WTC11 (cell line): ENCODE measurements around the gene TGFBR1.

ENCODE experiments used
- TF ChIP-seq, protein P1 (sequence below): fragments of 250-450 bp; sonication (Bioruptor Pico); IDR thresholded peaks from 2 replicates; pipeline ENCODE4 v1.9.0; 2021; ENCODE audit warnings: mild to moderate bottlenecking
- TF ChIP-seq, protein P2 (sequence below): fragments of 250-450 bp; sonication (Bioruptor Pico); IDR thresholded peaks from 2 replicates; pipeline ENCODE4 v1.9.0; 2021; ENCODE audit warnings: mild to moderate bottlenecking, borderline replicate concordance
- TF ChIP-seq, protein P3 (sequence below): fragments of 200-600 bp; IDR thresholded peaks from 2 replicates; pipeline ENCODE4 v1.8.0; 2022; ENCODE audit warnings: antibody characterized with exemption

DNA sequence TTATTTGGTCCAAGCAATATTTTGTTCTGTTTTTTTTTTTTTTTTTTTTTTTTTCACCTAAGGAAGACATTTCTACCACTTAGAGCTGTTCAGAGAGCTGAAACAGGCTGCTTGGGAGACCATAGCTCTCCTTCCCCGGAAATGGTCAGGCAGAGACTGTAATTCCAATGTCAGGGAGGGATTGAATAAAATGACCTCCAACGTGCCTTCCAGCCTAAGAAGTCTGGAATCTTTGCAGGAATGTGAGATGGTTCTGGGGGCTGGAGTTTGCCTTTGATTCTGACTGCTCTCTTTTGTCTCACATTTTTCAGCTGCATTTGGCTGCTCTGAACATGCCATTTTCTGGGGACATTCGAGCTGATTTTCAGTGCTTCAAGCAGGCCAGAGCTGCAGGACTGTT, 38.3 kb upstream of the TGFBR1 start:
- TF ChIP-seq, protein P1, sequence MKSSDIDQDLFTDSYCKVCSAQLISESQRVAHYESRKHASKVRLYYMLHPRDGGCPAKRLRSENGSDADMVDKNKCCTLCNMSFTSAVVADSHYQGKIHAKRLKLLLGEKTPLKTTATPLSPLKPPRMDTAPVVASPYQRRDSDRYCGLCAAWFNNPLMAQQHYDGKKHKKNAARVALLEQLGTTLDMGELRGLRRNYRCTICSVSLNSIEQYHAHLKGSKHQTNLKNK: no peak
- TF ChIP-seq, protein P2, sequence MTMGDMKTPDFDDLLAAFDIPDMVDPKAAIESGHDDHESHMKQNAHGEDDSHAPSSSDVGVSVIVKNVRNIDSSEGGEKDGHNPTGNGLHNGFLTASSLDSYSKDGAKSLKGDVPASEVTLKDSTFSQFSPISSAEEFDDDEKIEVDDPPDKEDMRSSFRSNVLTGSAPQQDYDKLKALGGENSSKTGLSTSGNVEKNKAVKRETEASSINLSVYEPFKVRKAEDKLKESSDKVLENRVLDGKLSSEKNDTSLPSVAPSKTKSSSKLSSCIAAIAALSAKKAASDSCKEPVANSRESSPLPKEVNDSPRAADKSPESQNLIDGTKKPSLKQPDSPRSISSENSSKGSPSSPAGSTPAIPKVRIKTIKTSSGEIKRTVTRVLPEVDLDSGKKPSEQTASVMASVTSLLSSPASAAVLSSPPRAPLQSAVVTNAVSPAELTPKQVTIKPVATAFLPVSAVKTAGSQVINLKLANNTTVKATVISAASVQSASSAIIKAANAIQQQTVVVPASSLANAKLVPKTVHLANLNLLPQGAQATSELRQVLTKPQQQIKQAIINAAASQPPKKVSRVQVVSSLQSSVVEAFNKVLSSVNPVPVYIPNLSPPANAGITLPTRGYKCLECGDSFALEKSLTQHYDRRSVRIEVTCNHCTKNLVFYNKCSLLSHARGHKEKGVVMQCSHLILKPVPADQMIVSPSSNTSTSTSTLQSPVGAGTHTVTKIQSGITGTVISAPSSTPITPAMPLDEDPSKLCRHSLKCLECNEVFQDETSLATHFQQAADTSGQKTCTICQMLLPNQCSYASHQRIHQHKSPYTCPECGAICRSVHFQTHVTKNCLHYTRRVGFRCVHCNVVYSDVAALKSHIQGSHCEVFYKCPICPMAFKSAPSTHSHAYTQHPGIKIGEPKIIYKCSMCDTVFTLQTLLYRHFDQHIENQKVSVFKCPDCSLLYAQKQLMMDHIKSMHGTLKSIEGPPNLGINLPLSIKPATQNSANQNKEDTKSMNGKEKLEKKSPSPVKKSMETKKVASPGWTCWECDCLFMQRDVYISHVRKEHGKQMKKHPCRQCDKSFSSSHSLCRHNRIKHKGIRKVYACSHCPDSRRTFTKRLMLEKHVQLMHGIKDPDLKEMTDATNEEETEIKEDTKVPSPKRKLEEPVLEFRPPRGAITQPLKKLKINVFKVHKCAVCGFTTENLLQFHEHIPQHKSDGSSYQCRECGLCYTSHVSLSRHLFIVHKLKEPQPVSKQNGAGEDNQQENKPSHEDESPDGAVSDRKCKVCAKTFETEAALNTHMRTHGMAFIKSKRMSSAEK: no peak
- TF ChIP-seq, protein P3, sequence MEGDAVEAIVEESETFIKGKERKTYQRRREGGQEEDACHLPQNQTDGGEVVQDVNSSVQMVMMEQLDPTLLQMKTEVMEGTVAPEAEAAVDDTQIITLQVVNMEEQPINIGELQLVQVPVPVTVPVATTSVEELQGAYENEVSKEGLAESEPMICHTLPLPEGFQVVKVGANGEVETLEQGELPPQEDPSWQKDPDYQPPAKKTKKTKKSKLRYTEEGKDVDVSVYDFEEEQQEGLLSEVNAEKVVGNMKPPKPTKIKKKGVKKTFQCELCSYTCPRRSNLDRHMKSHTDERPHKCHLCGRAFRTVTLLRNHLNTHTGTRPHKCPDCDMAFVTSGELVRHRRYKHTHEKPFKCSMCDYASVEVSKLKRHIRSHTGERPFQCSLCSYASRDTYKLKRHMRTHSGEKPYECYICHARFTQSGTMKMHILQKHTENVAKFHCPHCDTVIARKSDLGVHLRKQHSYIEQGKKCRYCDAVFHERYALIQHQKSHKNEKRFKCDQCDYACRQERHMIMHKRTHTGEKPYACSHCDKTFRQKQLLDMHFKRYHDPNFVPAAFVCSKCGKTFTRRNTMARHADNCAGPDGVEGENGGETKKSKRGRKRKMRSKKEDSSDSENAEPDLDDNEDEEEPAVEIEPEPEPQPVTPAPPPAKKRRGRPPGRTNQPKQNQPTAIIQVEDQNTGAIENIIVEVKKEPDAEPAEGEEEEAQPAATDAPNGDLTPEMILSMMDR: no peak
